Measurements from ENCODE around the gene PIAS1.
"Not testable (repeated sequence)": the region's sequence is repeated elsewhere in the genome, so short reads cannot be mapped to it uniquely, and the experiment has no call there.

The PIAS1 gene

GRCh38 chr15:68034719-68035293 is 19.3 kb upstream of the PIAS1 start:
- DNase-seq (ENCODE audit: low read depth) = no peak

DNA sequence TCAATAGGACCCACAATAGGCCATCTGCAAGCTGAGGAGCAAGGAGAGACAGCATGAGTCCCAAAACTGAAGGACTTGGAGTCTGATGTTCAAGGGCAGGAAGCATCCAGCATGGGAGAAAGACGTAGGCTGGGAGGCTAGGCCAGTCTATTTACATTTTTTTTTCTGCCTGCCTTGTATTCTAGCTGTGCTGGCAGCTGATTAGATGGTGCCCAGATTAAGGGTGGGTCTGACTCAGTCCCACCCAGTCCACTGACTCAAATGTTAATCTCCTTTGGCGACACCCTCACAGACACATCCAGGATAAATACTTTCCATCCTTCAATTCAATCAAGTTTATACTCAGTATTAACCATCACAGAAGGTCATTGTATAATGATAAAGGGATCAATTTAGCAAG is 15.9 kb upstream of the PIAS1 start:
- DNase-seq (ENCODE audit: low read depth) = no peak

DNA sequence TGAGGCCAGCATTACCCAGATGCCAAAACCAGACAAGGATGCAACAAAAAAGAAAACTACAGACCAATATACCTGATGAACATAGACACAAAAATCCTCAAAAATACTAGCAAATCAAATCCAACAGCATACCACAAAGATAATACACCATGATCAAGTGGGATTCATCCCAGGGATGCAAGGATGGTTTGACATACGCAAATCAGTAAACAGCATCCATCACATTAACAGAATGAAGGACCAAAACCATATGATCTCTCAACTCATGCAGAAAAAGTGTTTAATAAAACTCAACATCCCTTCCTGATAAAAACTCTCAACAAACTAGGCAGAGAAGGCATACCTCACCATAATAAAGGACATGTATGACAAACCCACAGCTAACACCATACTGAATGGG is 14.0 kb upstream of the PIAS1 start:
- no peak for DNase-seq (ENCODE audit: low read depth)

GRCh38 chr15:68042156-68042854 is 11.8 kb upstream of the PIAS1 start:
- DNase-seq (ENCODE audit: low read depth) = no peak

DNA sequence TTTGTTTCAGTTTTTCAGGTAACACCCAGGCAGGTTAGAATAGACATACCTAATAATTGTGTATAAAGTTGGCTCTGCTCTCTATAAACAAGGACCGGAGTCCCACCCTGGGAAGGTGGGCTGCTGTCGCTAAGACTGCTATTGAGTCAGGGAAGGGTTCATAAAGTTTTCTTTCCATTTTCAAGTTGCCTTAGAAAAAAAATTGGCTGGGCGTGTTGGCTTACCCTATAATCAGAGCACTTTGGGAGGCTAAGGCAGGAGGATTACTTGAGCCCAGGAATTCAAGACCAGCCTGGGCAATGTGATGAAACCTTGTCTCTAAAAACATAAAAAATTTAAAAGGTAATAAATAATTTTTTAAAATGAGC is 11.3 kb upstream of the PIAS1 start:
- no peak for DNase-seq (ENCODE audit: low read depth)

GRCh38 chr15:68045289-68046265 is 8.5 kb upstream of the PIAS1 start:
- DNase-seq (ENCODE audit: low read depth) = no peak

DNA sequence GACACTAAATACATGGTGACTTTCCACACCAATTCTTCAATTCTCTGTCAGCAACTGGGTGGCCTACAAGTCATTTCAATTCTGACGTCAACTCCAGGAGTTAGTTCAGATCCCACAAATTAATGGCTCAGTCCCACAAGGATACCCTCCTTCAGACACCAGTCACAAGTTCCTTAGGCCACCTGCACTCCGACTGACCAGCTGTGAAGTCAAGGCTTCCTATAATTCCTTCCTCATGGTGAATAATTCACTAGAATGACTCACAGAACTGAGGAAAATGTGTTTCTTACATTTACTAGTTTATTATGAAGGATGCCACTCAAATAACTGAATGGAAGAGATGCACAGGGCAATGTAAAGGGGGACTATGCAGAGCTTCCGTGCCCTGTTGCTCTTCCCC is 6.3 kb upstream of the PIAS1 start:
- no peak for DNase-seq (ENCODE audit: low read depth)

GRCh38 chr15:68051109-68051508 is 3.0 kb upstream of the PIAS1 start:
- DNase-seq (ENCODE audit: low read depth) = no peak

DNA sequence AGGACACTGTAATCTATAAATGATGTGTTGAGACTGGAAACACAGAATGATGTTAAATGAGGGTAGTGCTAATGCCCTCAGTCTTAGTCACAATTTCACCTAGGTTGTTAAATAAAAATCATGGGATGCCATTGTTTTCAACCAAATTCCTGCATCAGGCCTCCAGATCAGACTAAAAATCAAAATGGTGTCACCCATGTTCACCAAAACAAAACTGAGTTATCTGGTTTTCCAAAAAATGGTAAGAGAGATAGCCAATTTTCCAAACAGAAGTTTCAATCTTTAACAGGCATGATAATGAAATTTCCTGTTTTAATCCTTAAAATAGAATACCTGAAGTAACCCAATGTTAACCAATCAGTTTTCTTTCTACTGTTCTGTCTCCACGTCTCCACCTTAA is 2.2 kb upstream of the PIAS1 start:
- DNase-seq (ENCODE audit: low read depth) = no peak

GRCh38 chr15:68052431-68052830 is 1.7 kb upstream of the PIAS1 start:
- DNase-seq (ENCODE audit: low read depth) = no peak

GRCh38 chr15:68053001-68053400 is 1.1 kb upstream of the PIAS1 start:
- no peak for DNase-seq (ENCODE audit: low read depth)

DNA sequence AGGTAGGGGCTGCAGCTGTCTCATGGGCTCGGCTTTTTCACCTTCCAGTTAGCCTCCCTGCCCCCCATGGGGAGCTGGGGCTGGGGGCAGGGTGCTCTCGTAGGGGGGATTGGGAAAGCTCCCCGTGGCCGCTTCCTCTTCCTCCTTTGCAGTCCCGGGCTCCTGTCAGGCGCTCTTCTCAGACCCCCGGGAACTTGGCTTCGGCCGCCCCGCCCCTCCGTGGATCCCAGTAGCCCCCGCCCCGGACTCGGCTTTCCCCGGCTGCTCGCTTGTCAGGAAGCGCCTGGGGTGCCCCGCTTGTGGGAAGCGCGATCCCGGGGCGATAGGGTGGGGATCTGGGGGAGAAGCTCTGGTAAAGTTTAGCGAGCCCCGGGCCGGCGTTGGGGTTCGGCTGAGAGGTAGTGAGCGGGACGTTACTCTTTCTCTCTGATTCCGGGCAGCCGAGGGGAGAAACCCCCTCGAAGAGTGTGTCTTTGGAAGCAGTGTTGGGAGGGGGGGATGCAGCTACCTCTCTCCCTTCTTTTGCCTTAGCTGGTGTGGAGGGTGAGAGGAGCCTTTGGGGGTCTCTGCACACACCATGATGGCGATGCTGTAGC is 611 bp downstream of the PIAS1 start:
- peak; percentile 2 for DNase-seq (ENCODE audit: low read depth)

DNA sequence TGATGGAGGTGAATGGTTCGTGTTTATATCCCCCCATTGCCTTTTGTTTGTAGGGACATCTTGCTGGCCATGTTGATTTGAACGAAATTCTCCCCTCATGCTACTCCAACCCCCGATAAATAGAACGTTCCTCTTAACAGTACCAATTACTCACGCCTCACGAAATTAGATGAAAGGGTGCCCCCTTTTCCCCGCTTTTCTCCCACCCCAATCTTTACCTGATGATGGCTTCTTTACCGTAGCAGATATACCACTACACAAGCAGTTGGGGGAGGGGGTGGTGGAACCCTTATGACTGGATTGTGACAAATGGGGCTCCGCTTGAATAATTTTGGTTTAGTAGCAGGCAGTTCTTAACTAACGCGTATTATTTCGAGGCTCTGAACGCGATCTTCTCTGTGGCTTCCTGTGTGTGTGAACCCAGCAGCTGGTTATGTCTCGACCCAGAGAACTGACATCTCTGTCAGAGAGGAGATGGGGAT is 1.1 kb downstream of the PIAS1 start:
- peak; percentile 47 for DNase-seq (ENCODE audit: low read depth)

- no peak for DNase-seq (ENCODE audit: low read depth)
Measured at GRCh38 chr15:68056097-68056865, 2.2 kb downstream of the PIAS1 start.

GRCh38 chr15:68057034-68057433 is 2.9 kb downstream of the PIAS1 start:
- DNase-seq (ENCODE audit: low read depth) = no peak

DNA sequence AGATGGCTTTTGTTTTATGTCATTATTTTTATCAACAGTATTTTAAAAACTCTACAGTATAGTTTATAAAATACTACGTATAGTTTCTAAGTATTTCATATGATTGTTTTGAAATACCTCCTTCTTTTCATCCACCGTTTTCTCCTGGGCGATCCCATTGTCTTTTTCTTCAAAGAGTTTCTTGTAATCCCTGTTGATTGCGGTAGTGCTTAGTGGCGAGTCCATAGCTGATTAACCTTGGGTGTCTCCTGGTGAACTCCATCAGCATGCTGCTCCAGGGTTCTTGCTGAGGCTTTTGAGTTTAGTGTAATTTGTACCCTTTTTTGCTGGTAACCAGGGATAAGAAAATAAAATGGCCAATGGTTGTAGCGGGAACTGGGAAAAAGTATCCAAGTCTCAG is 3.6 kb downstream of the PIAS1 start:
- no peak for DNase-seq (ENCODE audit: low read depth)

- DNase-seq (ENCODE audit: low read depth) = not testable (repeated sequence)
Measured at GRCh38 chr15:68058970-68059369, 4.9 kb downstream of the PIAS1 start.

- no peak for DNase-seq (ENCODE audit: low read depth)
Measured at GRCh38 chr15:68059630-68060029, 5.5 kb downstream of the PIAS1 start.

DNA sequence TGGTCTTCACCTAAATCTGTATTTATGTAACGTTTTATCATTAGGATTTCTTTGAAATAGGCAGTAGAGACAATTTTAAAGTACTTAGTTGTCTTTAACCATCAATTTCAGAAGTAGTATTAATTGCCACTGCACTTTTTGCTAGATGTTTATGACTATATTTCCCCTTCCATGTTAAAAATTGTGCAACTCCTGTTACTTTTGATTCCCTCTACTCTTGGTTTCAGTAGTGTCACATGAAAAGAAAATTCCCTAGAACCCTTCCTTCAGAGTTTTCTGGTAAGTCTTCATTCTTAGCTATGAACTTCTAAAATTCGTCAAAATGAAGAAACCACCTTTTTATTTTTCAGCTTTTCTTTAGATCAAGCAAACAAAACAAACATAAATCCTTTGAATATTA is 7.1 kb downstream of the PIAS1 start:
- no peak for DNase-seq (ENCODE audit: low read depth)

DNA sequence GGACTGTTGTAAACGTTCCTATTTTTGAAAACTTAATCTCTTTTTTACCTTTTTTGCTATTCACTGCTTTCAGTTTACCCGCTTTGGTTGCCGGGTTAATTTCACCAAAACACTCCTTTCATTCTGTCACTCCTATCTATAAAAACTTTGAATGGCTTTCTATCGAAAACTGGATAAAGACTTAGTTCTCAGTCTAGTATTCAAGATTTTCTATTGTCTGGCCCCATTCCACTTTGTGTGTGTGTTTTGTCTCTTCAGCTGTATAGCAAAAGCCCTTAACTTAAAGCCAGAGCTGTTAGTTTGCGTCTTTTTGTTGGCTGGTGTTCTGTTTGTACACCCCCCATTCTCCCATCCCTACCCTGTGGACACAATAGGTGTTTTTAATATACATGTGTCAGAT is 7.5 kb downstream of the PIAS1 start:
- DNase-seq (ENCODE audit: low read depth) = no peak

DNA sequence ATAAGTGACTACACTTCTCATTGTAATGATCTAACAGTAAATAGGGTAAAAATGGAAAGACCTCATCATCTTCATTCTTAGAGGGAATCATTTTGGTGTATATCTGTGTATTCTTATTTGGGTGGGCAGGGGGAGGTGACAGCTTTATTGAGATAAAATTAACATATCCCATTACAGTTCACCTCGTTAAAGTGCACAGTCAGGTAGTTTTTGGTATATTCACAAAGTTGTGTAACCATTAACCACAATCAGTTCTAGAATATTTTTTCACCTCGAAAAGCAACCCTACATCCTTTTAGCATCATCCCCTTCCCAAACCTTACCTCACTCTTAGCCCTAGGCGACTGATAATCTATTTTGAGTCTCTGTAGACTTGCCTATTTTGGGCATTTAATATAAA is 8.1 kb downstream of the PIAS1 start:
- DNase-seq (ENCODE audit: low read depth) = no peak
